SKM-1 treated with dmso at 0.1 percent for 144 hours (cell line): ENCODE measurements around the gene METTL16.

Source experiments
- DNase-seq: peaks from one replicate; lab custom pipeline; 2025; ENCODE audit not compliant: unreplicated experiment; lab: John Stamatoyannopoulos, UW

METTL16 gene

DNA sequence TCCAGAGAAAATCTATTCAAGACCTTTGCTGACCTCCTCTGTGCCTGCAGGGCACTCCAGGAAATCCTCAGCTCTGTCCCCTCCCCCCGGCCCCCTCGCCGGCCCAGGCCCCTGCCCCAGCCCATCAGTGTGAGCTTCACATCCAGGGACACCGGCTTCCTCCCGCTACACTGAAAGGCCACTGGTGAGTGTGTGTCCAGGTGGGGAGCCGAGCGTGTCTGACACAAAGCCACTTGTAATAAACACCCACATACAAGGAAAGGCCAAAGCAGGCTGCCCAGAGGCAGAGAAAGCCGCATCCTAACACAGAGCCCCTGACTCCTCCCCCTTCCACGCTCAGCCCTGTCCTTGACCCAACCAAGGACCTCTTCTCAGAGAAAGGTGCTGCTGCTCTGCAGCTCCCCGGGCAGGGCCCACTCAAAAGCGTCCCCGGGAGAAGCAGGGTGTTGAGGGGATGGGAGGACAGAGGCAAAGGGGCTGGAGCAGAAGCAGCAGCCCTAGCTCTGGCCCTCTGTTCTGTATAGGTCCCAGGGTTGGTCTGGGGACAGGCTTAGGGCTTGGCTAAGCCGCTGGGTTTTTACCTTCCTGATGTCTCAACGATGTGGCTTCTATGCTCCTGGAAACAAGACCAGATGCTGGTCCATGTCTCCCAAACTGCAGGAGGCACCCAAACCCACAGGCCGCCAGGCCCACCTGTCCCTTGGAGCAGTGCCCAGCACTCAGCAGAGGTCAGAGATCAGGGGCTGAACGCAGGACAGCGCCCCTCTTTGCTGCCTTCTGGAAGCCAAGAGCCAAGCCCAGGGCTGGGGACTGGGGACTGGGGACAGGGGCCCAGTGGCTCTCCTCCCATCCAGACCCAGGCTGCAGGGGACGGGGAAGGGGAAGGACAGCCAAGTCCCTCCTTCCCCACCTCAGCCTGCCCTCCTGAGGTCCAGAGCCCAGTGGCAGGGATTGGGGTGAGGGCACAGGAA is 126.2 kb downstream of the METTL16 start:
- DNase-seq, result no peak

DNA sequence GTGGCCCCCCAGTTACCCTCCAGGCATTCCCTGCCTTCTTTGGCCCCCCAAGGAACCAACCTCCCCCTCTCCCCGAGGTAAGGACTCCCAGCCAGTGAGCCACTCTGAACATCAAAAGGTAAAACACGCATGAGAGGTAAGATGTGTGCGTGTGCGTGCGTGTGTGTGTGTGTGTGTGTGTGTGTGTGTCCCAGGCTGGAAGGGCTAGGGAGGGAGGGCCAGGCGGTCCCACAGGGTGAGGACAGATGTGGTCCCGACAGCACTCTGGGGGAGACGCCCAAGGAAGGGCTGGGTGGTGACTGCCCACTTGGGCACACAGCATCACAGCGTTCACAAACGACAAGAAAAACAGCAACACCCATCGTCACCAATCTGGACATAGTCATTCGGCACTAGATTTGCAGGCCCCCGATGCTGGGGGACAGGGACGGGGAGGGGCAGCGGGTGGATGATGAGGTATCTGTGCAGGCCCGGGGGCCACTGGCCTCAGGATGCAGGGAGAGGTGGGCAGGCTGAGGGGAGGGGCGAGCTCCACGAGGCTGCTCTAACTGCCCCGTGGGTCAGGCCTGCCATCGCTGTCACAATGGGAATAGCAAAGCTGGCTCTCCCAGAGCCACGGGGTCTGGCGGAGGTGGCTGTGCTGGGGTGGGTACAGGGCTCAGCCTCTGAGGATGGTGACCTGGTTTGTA is 127.1 kb downstream of the METTL16 start:
- DNase-seq, result no peak

DNA sequence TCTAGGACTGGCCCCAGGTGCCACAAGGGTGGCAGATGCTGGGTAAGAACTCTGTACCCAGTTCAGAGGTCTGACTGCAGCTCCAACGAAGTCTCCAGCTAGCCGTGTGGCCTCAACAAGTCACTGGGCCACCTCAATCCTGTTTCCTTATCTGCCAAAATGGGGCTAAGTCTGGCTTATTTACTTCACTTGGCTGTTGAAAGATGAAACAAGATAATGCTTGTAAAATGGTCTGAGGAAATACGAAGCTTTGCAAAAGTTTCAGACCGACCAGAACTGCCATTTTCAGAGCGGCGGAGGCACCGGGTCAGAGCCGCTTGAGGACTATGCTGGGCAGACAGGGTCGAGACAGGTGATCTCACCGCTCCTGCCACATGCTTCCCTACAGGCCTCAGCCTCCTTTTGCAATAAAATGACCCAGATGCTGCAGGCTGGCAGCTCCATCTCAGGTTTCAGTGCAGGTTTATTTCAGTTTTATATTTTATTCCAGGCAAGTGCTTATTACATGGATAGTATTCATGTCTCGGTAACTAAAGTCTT is 128.0 kb downstream of the METTL16 start:
- DNase-seq, result no peak

DNA sequence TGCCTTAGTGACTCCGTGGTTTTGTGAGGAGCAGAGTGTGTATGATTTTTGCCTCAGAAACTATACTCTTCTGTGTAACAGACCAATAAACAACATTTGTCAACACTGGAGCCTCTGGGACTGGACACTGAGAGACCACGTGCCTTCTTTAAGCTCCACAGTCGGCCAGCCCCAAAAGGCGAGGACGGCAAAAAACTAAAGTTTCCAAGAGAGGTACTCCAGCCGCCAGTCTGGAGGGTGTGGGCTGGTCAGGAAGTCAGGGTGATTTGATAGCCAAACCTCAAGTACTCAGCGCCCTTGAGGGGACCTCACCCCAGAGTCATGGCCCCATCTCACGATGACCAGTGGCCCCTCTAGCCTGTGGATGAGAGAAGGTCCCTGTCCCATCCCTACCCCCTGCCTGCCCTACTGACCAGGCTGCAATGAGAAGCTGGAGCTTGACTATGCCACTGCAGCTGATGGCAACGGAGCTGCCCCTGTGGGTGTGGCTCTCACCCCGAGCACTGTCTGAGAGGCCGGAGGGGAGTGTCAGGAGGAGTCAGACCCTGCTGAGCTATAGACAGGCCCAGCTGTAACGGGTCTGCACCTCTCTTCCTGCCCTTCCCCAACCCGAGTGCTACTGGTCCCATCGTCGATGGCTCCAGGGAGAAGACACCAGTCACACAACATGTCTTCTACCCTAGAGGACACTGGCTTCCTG is 130.6 kb downstream of the METTL16 start:
- no peak for DNase-seq

DNA sequence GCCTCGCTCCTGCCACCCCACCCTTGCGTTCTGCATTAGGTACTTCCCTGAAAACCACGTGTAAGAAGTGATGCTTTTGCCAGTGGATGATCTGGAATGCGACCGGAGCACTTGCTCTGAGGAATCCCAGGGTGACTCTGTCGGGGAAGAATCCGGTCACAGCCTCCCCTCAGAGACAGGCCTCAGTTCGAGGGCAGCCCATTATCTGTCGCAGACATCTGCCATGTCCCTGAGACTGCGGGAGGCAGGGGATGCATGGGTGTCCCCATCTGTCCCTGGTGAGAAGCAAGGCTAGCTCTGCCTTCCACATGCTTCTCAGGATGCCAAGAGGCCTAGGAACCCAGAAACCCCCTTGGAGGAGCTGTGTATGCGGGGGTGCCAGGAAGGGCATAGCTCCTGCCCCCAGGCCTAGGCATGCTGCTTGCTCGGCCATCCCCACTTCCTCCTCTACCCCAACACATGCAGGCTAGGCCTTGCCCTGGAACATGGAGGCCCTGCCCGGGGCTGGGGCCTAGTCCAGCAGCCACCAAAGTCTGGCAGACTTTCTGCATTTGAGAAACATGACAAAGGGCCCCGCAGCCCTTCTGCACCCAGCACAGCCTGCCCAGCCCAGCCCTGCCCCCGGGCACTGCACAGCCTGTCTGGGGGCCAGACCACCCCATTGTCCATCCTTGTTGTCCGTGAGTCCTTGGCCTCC is 131.3 kb downstream of the METTL16 start:
- DNase-seq, result no peak

- DNase-seq, result no peak
These were observed 132.0 kb downstream of the METTL16 start for GRCh38 chr17:2379489-2380225.

DNA sequence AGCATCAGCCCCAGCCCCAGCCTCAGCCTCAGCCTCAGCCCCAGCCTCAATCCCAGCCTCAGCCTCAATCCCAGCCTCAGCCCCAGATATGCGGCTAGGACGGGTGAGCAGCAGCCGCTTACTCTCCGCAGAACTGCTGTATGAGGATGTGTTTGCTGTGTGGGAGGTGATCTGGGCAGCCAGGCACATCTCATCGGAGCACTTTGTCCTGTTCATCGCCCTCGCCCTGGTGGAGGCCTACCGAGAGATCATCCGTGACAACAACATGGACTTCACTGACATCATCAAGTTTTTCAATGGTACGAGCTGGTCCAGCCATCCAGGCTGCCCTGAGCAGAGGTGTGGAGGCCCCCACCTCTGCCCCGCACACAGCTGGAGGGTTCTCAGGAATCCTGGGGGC is 132.8 kb downstream of the METTL16 start:
- DNase-seq, result no peak

DNA sequence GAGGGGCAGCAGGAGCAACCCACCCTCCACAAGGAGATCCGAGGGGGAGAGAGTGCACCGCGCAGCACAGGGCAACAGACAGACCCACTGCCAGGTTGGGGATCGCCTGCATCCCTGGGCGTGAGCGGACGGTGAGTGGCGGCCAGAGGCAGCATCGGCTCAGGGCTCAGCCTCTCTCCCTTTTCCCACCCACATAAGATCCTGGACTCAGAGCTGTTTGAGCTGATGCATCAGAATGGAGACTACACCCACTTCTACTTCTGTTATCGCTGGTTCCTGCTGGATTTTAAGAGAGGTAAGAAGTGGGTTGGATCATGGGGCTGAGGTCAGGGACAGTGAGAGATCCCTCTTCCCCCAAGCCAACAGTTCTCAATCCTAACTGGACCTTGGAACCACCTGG is 134.0 kb downstream of the METTL16 start:
- no peak for DNase-seq

- DNase-seq, result no peak
These were observed 135.6 kb downstream of the METTL16 start for GRCh38 chr17:2376107-2376506.

DNA sequence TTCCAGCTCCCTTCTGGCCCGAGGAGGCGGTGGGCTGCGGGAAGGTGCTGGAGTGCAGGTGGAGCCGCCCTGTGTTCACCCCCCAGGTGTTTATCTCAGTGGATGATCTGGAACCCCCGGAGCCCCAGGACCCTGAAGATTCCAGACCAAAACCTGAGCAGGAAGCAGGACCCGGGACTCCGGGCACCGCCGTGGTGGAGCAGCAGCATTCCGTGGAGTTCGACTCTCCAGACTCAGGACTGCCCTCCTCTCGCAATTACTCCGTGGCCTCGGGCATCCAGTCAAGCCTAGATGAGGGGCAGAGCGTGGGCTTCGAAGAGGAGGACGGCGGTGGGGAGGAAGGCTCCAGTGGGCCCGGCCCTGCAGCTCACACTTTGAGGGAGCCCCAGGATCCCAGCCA is 136.3 kb downstream of the METTL16 start:
- no peak for DNase-seq

DNA sequence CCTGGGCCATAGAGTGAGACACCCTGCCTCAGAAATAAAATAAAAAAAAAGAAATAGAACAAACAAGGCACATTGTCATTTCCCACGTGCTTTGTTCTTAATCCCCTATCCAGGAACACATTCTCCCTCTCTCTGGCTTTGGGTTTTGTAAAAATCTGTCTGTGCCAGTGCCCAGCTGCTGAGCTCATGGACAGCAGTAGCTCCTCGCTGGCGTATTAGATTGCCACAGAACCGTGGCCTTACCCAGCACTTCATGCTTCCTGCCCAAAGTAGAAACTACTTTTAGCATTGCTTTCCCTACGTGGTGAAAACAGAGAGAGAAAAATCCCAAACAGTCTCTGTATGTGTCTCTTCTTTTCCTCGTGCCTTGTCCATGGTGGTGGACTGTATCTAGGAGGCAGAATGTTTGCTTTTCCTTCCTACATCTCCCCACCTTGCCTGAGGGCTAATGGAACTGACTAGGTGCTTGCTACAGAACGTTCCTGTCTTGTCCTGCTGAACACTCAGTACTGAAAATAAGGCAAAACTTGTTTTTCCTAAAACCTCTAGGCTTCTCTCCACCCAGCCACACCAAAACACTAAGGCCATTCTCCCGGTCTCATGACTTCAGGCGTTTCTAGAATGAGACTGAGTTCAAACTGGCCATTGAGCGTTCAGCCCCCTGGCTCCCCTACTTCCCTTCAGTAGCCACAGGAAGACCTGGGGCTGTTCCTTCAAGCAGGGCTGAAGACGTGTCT is 137.0 kb downstream of the METTL16 start:
- no peak for DNase-seq

DNA sequence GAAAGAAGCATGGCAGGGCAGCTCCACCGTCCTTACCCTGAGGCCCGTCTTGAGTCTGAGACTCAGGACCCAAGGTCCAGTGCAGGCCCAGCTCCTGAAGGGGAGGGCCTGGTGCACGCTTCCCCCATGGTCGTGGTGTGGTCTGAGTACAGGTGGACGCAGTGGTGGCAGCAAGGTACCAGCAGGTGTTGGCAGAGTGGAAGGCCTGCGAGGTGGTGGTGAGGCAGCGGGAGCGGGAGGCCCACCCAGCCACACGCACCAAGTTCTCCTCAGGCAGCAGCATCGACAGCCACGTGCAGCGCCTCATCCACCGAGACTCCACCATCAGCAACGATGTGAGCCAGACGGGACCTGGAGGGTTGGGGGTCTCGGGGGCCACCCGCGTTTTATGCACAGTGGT is 138.5 kb downstream of the METTL16 start:
- DNase-seq, result no peak

- no peak for DNase-seq
These were observed 139.0 kb downstream of the METTL16 start for GRCh38 chr17:2372681-2373080.

- no peak for DNase-seq
These were observed 139.5 kb downstream of the METTL16 start for GRCh38 chr17:2372180-2372579.

DNA sequence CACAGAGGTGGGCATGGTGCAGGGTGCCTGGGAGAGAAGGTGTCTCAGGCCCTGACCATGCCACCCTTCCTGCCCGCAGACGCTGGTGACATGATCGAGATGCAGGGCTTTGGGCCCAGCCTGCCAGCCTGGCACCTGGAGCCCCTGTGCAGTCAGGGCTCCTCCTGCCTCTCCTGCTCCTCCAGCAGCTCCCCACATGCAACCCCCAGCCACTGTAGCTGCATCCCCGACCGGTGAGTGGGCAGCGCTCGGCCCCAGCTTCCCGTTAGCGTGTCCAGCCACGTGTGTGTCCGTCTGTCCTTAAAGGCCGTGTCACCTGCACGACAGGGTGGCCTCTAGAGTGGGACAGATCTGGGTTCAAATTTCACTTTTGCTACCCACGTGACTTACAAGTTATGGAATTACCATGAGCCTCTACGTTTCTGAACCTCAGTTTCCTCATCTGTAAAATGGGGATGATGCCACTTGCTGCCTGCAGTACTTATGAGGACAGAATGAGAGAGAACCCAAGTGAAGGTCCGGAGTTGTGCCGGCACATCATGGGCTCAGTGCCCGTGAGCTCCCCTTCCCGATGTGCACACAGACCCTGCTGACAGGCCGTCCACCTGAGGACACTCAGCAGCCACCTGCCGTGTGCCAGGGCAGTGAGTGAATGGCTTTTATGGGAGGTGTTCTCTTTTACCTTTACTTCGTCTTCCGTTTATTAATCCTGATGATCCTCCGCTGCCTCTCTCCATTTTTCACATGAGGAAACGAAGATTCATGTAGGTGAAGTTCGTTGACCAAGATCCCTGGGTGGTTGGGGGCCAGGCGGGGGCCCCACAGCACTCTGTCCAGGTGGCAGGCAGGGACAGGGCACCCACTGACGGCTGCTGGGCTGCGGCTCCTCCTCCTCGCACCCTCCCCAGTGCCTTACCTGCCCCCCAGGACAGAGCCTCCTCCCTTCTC is 140.2 kb downstream of the METTL16 start:
- DNase-seq, result no peak

DNA sequence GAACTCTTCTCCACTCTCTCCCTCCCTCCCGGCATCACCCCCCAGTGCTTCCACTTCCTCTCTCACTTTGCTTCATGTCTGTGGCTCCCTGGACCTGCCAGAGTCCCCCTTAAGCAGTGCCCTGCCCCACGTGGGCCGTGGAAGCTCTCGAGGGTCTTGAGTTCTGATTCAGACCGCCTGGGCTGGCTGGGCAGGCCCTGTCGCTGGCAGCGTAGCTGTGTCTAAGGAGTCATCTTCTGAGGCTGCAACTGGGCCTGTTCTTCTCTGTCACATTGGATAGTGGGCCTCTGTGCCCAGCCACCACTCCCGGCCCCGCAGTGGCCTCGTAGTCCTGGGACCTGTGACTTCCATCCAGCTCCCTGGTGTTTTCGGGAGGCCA is 141.5 kb downstream of the METTL16 start:
- no peak for DNase-seq

- DNase-seq, result no peak
These were observed 142.0 kb downstream of the METTL16 start for GRCh38 chr17:2369551-2370210.

- DNase-seq, result no peak
These were observed 142.6 kb downstream of the METTL16 start for GRCh38 chr17:2369039-2369438.
